Esophagus squamous epithelium (tissue), 4 donors: Measurements from ENCODE around the gene GDI1.

ENCODE experiments used
- POLR2A ChIP-seq, 4 donors: fragments of 450-650 bp; IDR thresholded peaks; one replicate each; pipeline ENCODE4 v1.6.1; 2017; ENCODE audit warnings: antibody characterized with exemption in 4 of 4, mild to moderate bottlenecking in 4 of 4, moderate library complexity in 3 of 4
- TF ChIP-seq, protein P1 (sequence below), 6 experiments: fragments of 450-650 bp in 4 of 6; fragments of 200-600 bp in 2 of 6; sonication (generic) in 2 of 6; IDR thresholded peaks; one replicate each; pipeline ENCODE4 v1.5.1; 2016 to 2019; ENCODE audit warnings: antibody characterized with exemption in 6 of 6, mild to moderate bottlenecking in 4 of 6, moderate library complexity in 4 of 6

- TF ChIP-seq POLR2A (IDR thresholded peaks at IDR 0.05), result no peak
- TF ChIP-seq, protein P1, sequence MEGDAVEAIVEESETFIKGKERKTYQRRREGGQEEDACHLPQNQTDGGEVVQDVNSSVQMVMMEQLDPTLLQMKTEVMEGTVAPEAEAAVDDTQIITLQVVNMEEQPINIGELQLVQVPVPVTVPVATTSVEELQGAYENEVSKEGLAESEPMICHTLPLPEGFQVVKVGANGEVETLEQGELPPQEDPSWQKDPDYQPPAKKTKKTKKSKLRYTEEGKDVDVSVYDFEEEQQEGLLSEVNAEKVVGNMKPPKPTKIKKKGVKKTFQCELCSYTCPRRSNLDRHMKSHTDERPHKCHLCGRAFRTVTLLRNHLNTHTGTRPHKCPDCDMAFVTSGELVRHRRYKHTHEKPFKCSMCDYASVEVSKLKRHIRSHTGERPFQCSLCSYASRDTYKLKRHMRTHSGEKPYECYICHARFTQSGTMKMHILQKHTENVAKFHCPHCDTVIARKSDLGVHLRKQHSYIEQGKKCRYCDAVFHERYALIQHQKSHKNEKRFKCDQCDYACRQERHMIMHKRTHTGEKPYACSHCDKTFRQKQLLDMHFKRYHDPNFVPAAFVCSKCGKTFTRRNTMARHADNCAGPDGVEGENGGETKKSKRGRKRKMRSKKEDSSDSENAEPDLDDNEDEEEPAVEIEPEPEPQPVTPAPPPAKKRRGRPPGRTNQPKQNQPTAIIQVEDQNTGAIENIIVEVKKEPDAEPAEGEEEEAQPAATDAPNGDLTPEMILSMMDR (IDR thresholded peaks at IDR 0.05), result no peak
Measured at GRCh38 chrX:154413142-154413541, 23.8 kb upstream of the GDI1 start.
